ENCODE data around the gene PSMB7.

The PSMB7 gene

DNA sequence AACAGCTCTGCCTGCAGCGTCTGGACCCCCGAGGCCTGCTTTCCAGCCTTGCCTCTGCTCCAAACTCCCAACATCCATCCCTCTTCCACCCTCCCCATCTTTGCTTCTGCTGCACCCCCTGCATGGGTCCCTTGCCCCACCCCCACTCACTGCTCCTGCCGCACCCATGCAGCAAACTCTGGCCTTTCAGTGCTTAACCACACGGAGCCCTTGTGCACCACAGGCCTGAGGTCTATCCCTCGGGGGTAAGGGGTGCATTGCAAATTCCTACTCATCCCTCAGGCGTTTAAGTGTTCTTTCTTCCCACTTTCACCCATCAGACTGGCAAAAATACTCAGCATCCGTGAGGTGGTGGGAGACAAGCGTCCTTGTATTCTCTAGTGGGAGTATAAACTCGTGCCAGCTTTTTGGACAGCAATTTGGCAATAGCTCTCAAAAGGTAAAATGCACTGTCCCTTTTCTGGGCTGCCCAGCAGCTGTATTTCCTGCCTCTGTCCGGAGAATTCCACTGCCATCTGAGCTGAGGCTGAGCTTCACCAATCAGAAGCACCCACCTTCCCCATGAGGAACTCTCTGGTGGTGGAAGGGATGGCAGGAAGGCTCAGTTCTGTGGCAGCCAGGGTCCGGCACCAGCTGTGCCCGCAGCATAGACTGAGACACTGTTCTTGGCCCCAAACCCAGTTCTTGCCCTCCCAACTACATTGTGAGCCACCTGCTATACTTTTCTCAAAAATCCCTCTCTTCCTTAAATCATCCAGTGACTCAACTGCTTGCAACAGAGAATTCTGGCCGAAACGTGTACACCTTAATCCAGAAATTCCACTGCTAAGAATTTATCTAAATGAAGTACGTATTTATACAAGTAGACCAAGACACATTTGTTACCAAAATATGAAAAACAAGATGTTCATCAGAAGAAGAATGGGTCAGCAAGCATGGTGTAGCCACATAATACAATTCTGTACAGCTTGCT, 15.0 kb downstream of the PSMB7 start:
- no peak for DNase-seq (ENCODE audit: low read depth)
- H3K4me3 ChIP-seq (ENCODE audit: control insufficient read depth, low read depth, low read length), result no peak overlapping the region
- TF ChIP-seq, protein P1, sequence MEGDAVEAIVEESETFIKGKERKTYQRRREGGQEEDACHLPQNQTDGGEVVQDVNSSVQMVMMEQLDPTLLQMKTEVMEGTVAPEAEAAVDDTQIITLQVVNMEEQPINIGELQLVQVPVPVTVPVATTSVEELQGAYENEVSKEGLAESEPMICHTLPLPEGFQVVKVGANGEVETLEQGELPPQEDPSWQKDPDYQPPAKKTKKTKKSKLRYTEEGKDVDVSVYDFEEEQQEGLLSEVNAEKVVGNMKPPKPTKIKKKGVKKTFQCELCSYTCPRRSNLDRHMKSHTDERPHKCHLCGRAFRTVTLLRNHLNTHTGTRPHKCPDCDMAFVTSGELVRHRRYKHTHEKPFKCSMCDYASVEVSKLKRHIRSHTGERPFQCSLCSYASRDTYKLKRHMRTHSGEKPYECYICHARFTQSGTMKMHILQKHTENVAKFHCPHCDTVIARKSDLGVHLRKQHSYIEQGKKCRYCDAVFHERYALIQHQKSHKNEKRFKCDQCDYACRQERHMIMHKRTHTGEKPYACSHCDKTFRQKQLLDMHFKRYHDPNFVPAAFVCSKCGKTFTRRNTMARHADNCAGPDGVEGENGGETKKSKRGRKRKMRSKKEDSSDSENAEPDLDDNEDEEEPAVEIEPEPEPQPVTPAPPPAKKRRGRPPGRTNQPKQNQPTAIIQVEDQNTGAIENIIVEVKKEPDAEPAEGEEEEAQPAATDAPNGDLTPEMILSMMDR (conservative IDR thresholded peaks at IDR 0.05; ENCODE audit: control insufficient read depth, insufficient read depth, low read depth, low read length), result no peak

DNA sequence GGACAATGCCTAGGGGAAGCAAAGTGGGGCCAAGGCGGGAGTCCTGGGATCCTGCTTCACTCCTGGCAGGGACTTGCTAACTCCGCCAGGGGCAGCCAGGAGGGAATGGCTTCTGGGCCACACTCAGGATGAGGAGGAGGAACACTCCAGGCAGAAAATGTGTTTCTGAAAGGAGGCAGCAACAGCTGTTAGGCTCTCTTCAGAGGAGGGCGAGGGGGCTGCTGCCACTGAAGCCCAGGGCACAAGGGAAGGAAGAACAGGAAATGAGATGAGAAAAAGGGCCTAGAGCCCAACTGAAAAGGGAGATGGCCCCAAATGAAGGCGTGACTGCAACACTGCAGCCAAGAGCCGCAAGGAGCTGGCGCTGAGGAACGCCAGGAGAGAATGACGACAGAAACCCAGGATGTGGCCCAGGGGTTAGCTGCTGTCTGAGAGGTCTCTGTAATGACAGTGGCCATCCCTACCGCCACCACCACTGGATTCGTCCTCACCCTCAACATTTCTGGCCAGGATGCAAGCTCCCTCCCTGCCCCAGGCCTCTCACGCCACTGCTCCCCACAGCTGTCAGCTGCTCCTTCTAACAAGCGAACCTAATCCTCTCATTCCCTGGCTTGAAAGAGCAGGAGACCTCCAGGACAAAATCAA, 15.8 kb downstream of the PSMB7 start:
- no peak overlapping the region for H3K4me3 ChIP-seq (ENCODE audit: control insufficient read depth, low read depth, low read length)
- peak; percentile 75 for DNase-seq (ENCODE audit: low read depth)
- TF ChIP-seq, protein P1 (conservative IDR thresholded peaks at IDR 0.05; ENCODE audit: control insufficient read depth, insufficient read depth, low read depth, low read length), result peak; percentile 19

DNA sequence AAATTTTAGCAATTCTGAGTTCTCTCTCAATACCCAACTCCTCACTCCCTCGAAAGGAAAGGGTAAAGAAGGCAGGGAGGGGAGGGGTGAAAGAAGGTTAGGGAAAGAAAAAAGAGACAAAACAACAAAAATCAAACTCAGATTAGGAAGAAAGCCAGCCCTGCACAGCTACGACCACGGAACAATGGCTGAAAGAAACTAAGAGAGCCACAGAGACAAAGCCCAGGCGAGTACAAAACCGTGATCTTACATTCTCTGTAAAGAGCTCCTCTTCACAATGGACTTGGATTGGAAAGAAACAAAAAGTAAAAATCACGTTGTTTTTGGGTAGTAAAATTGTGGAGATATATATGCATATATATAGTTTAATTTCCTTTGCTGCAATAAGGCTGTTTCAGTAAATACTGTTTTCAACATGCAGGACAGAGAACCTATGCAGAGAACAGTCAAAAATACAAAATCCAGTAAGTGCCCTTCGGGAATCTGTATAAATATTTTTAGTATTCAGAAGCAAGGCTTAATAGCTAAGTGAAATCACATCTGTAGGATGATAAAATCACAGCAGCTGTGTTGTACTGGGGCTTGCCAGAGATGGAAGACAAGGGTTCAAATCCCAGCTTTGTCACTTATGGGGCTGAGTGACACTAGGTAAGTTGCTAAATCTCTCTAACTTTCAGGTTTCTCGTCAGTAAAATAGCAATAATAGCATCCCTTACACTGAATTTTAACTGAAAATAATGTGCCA, 16.9 kb downstream of the PSMB7 start:
- no peak for DNase-seq (ENCODE audit: low read depth)
- no peak overlapping the region for H3K4me3 ChIP-seq (ENCODE audit: control insufficient read depth, low read depth, low read length)
- TF ChIP-seq, protein P1 (conservative IDR thresholded peaks at IDR 0.05; ENCODE audit: control insufficient read depth, insufficient read depth, low read depth, low read length), result no peak

DNA sequence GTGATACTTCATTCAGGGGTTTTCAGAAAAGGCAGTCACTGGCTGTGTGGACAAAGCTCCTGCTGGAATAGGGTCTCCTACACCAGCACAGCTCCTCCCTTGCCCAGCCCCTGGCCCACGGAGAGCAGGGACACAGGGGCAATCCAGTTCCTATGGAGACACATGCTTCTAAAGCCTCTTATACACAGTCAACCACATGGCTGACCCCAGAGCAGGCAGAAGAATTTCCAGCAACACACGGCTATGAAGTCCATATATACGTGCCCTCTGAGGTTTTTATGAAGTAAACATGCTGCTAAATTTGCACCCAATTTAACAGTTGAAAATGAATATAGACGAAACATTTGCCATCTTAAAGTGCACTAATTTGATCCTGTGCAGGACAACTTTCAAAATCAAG, 19.4 kb downstream of the PSMB7 start:
- TF ChIP-seq, protein P1 (conservative IDR thresholded peaks at IDR 0.05; ENCODE audit: control insufficient read depth, insufficient read depth, low read depth, low read length), result no peak
- no peak for DNase-seq (ENCODE audit: low read depth)
- H3K4me3 ChIP-seq (ENCODE audit: control insufficient read depth, low read depth, low read length), result no peak overlapping the region

DNA sequence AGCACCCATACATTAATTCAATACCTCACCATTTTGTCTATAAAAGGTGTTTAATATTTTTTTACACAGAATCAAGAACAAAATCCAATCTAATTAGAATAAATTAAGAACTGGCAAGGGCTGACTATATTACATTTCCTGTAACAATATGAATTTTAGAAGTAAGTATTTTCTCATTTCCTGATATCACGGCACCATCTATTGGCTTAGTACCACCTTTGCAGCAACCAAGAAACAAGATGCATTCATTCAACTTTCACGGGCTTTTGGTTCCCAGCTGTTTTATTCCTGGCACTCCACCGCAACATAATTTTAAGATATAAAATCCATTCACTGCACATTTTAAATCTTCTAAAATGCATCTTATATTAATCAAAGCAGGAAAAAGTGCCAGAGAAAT, 20.6 kb downstream of the PSMB7 start:
- H3K4me3 ChIP-seq (ENCODE audit: control insufficient read depth, low read depth, low read length), result no peak overlapping the region
- TF ChIP-seq, protein P1 (conservative IDR thresholded peaks at IDR 0.05; ENCODE audit: control insufficient read depth, insufficient read depth, low read depth, low read length), result peak; percentile 13
- DNase-seq (ENCODE audit: low read depth), result no peak

DNA sequence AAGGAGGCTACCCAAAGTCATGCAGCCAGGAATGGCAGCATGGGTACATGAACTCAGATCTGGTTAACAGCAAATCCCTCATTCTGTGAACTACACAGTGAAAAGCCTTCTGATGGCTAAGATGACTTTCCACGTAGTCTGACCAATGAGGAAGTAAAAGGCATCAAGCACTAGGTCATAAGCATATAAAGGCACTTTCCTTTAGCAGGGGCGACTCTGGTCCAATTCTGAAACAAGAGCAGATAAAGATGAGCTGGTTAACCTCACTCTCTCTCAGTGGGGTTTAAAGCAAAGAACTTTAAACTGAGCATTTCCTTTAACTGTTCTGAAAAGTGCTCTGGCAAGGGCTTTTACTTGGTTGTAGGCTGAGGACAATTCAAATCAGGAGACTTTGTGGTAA, 21.1 kb downstream of the PSMB7 start:
- no peak for DNase-seq (ENCODE audit: low read depth)
- TF ChIP-seq, protein P1 (conservative IDR thresholded peaks at IDR 0.05; ENCODE audit: control insufficient read depth, insufficient read depth, low read depth, low read length), result no peak
- H3K4me3 ChIP-seq (ENCODE audit: control insufficient read depth, low read depth, low read length), result no peak overlapping the region
